Smooth muscle cell (in vitro differentiated cells): Measurements from ENCODE around the gene RAET1L. TPM values are rescaled to one million over a fixed set of nuclear protein-coding genes. Genes with fewer than 3 reads are reported as not detected.
"Not testable (repeated sequence)": the region's sequence is repeated elsewhere in the genome, so short reads cannot be mapped to it uniquely, and the experiment has no call there.

Experiments
- DNase-seq: peaks from one replicate; lab custom pipeline; 2025; ENCODE audit not compliant: unreplicated experiment; lab: John Stamatoyannopoulos, UW
- H2AFZ ChIP-seq: fragments of 200-600 bp; sonication (generic); 2 replicates; pipeline ENCODE4 v1.6.0; 2016; ENCODE audit warnings: antibody characterized with exemption, low read depth, mild to moderate bottlenecking
- H3F3A ChIP-seq: fragments of 200-600 bp; sonication (generic); 2 replicates; pipeline ENCODE4 v1.6.0; 2017; ENCODE audit warnings: antibody characterized with exemption, low read depth
- H3K27ac ChIP-seq: fragments of 200-600 bp; sonication (generic); 2 replicates; pipeline ENCODE4 v1.5.1; 2016; ENCODE audit warnings: low read depth, mild to moderate bottlenecking
- H3K27me3 ChIP-seq: fragments of 200-600 bp; sonication (generic); 2 replicates; pipeline ENCODE4 v1.6.1; 2016; ENCODE audit warnings: low read depth, mild to moderate bottlenecking
- H3K36me3 ChIP-seq: fragments of 200-600 bp; sonication (generic); 2 replicates; pipeline ENCODE4 v1.5.1; 2016; ENCODE audit warnings: low read depth
- H3K4me1 ChIP-seq: fragments of 200-600 bp; sonication (generic); 2 replicates; pipeline ENCODE4 v1.5.1; 2016; ENCODE audit warnings: low read depth
- H3K4me2 ChIP-seq: fragments of 200-600 bp; sonication (generic); 2 replicates; pipeline ENCODE4 v1.6.0; 2016; ENCODE audit warnings: mild to moderate bottlenecking
- H3K4me3 ChIP-seq: fragments of 200-600 bp; sonication (generic); 2 replicates; pipeline ENCODE4 v1.5.1; 2016; ENCODE audit warnings: mild to moderate bottlenecking
- H3K79me2 ChIP-seq: fragments of 200-600 bp; sonication (generic); 2 replicates; pipeline ENCODE4 v1.6.0; 2016; ENCODE audit warnings: low read depth, mild to moderate bottlenecking
- H3K9ac ChIP-seq: fragments of 200-600 bp; sonication (generic); 2 replicates; pipeline ENCODE4 v1.6.0; 2016; ENCODE audit warnings: low read depth
- H3K9me3 ChIP-seq: fragments of 200-600 bp; sonication (generic); replicated peaks from 2 replicates; pipeline ENCODE4 v1.5.1; 2016; ENCODE audit warnings: low read depth
- H4K20me1 ChIP-seq: fragments of 200-600 bp; sonication (generic); 2 replicates; pipeline ENCODE4 v1.6.0; 2016; ENCODE audit warnings: low read depth
- WGBS: methylation state at CpG from one replicate; pipeline ENCODE4 v1.1.7; 2016; ENCODE audit warnings: low lambda C conversion rate; 5-methylcytosine and 5-hydroxymethylcytosine counted together
- polyA plus RNA-seq: library from polyadenylated mRNA; unstranded; fragments of >200 nt; fragmentation: Nextera tagmentation; extraction: Ambion mirVana; gene quantifications from 2 replicates; pipeline ENCODE4 v1.2.1, GENCODE V29; 2016
- total RNA-seq: library from RNA; depleted of rRNA; stranded (reverse); fragments of >200 nt; gene quantifications from 2 replicates; pipeline ENCODE4 v1.2.3, GENCODE V29; 2014
- TF ChIP-seq, protein P1 (sequence below): fragments of 200-600 bp; sonication (generic); IDR thresholded peaks from 2 replicates; pipeline ENCODE4 v1.5.1; 2017; ENCODE audit warnings: borderline replicate concordance, mild to moderate bottlenecking, antibody characterized with exemption; ENCODE audit not compliant: insufficient read depth, poor library complexity, severe bottlenecking

The RAET1L gene
- total and polyA plus RNA-seq, 2 experiments from 2014 or later: 0.23 to 3.6 TPM

- Histone ChIP-seq H4K20me1 (no peaks in the 10 kb centered on the region), H2AFZ (no peak overlapping the region), H3K27ac (no peak overlapping the region), H3K27me3 (peaks cover 87% of the 10 kb centered on the region), H3K9ac (no peak overlapping the region), H3K4me3 (no peak overlapping the region), H3K4me2 (no peak overlapping the region), H3K36me3 (no peaks in the 10 kb centered on the region), H3K4me1 (peaks cover under 1% of the 10 kb centered on the region), H3K79me2 (no peaks in the 10 kb centered on the region), H3F3A (no peaks in the 10 kb centered on the region), H3K9me3 (no peaks in the 10 kb centered on the region)
- no peak for DNase-seq
- TF ChIP-seq, protein P1, sequence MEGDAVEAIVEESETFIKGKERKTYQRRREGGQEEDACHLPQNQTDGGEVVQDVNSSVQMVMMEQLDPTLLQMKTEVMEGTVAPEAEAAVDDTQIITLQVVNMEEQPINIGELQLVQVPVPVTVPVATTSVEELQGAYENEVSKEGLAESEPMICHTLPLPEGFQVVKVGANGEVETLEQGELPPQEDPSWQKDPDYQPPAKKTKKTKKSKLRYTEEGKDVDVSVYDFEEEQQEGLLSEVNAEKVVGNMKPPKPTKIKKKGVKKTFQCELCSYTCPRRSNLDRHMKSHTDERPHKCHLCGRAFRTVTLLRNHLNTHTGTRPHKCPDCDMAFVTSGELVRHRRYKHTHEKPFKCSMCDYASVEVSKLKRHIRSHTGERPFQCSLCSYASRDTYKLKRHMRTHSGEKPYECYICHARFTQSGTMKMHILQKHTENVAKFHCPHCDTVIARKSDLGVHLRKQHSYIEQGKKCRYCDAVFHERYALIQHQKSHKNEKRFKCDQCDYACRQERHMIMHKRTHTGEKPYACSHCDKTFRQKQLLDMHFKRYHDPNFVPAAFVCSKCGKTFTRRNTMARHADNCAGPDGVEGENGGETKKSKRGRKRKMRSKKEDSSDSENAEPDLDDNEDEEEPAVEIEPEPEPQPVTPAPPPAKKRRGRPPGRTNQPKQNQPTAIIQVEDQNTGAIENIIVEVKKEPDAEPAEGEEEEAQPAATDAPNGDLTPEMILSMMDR: no peak
- 75% methylated on average over 2 of the region's 2 CpGs for WGBS
Observed at GRCh38 chr6:149969635-149970034, 55.7 kb downstream of the RAET1L start.

GRCh38 chr6:149968909-149969308 is 56.4 kb downstream of the RAET1L start:
- not testable (repeated sequence) for H3K79me2 ChIP-seq, H3K4me2 ChIP-seq, H3K36me3 ChIP-seq, H3K9ac ChIP-seq, H3K9me3 ChIP-seq, H3K4me1 ChIP-seq, H3K27ac ChIP-seq, DNase-seq, H2AFZ ChIP-seq, H3F3A ChIP-seq, H3K4me3 ChIP-seq, H4K20me1 ChIP-seq
- WGBS: 94% methylated on average over 2 of the region's 2 CpGs
- H3K27me3 ChIP-seq: peaks cover 87% of the 10 kb centered on the region

Other genes with a start within 250 kb of the RAET1L start
- gene LRP11, start 161.2 kb downstream of the RAET1L start, total RNA-seq: 69.5 and 85.5 TPM in 2 replicates
- 62.0 and 75.3 TPM in 2 replicates for gene LRP11, start 161.2 kb downstream of the RAET1L start, polyA plus RNA-seq
- gene RAET1E, start 127.4 kb downstream of the RAET1L start, total RNA-seq: not detected in 2 replicates
- not detected in 2 replicates for gene RAET1E, start 127.4 kb downstream of the RAET1L start, polyA plus RNA-seq
- gene RAET1G, start 102.4 kb downstream of the RAET1L start, total RNA-seq: 0.31 and 2.4 TPM in 2 replicates
- 0.84 and 1.7 TPM in 2 replicates for gene RAET1G, start 102.4 kb downstream of the RAET1L start, polyA plus RNA-seq
- 8.8 and 9.8 TPM in 2 replicates for gene ULBP2, start 83.5 kb downstream of the RAET1L start, total RNA-seq
- 9.4 and 11.7 TPM in 2 replicates for gene ULBP2, start 83.5 kb downstream of the RAET1L start, polyA plus RNA-seq
- 0.72 and 1.5 TPM in 2 replicates for gene ULBP1, start 61.6 kb downstream of the RAET1L start, total RNA-seq
- 1.5 and 1.7 TPM in 2 replicates for gene ULBP1, start 61.6 kb downstream of the RAET1L start, polyA plus RNA-seq
- gene ULBP3, start 43.6 kb upstream of the RAET1L start, total RNA-seq: 6.0 and 11.7 TPM in 2 replicates
- 2.4 and 3.4 TPM in 2 replicates for gene ULBP3, start 43.6 kb upstream of the RAET1L start, polyA plus RNA-seq
- gene PPP1R14C, start 117.5 kb upstream of the RAET1L start, total RNA-seq: 7.1 and 7.9 TPM in 2 replicates
- 2.6 and 11.1 TPM in 2 replicates for gene PPP1R14C, start 117.5 kb upstream of the RAET1L start, polyA plus RNA-seq